Stimulated activated CD8-positive, alpha-beta memory T cell treated with anti-CD3 and anti-CD28 coated beads, Interleukin-12 subunit alpha, Interleukin-12 subunit beta, amount 100 ng/mL, for 24 hours (primary cell): ENCODE data around the gene NDUFAF7.
"Not testable (repeated sequence)": the region's sequence is repeated elsewhere in the genome, so short reads cannot be mapped to it uniquely, and the experiment has no call there.

Experiments
- DNase-seq: peaks from one replicate; pipeline ENCODE4 v3.0.0-alpha.2; 2020; ENCODE audit errors: extremely low read depth

The NDUFAF7 gene

GRCh38 chr2:37215250-37215649, 16.2 kb upstream of the NDUFAF7 start:
- DNase-seq = no peak

DNA sequence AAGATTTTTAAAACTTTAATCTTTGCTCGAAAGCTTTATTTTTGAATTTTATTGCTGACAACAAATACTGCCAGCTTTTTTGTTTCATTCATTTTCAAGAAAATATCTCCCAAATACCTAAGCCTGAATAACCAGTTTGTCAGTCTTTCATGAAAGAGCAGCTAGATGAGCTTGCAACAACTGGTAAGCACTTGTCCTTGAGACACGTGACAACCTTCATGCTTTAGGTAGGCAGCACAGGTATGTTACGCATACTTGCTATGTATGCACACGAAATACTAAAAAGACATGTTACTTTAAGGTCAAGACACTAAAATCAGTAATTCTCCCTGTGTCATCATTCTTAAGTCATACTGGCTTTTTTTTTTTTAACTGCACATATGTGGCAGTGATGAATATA, 12.4 kb upstream of the NDUFAF7 start:
- DNase-seq = no peak

GRCh38 chr2:37223131-37223530, 8.3 kb upstream of the NDUFAF7 start:
- no peak for DNase-seq

GRCh38 chr2:37224063-37224462, 7.4 kb upstream of the NDUFAF7 start:
- DNase-seq = no peak

GRCh38 chr2:37225129-37225528, 6.3 kb upstream of the NDUFAF7 start:
- DNase-seq = not testable (repeated sequence)

DNA sequence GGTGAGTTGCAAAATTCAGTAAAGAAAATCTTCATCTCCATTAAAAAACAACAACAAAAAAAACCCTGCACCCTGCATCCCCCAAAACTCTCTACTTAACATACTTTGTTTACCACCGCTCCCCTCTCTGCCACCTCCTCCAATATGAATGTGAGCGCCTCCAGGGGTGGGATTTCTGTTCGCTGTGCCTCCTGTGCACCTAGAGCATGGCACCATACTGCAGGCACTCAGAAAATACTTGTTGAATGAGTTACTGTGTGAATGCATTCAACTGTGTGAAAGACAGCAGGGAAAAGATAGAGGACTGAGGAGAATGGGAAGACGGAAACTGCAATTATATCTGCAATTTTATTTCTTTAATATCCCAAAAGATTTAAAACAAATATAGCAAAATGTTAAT, 4.6 kb upstream of the NDUFAF7 start:
- no peak for DNase-seq

GRCh38 chr2:37228788-37229187, 2.7 kb upstream of the NDUFAF7 start:
- no peak for DNase-seq

GRCh38 chr2:37230581-37230980, 877 bp upstream of the NDUFAF7 start:
- no peak for DNase-seq

DNA sequence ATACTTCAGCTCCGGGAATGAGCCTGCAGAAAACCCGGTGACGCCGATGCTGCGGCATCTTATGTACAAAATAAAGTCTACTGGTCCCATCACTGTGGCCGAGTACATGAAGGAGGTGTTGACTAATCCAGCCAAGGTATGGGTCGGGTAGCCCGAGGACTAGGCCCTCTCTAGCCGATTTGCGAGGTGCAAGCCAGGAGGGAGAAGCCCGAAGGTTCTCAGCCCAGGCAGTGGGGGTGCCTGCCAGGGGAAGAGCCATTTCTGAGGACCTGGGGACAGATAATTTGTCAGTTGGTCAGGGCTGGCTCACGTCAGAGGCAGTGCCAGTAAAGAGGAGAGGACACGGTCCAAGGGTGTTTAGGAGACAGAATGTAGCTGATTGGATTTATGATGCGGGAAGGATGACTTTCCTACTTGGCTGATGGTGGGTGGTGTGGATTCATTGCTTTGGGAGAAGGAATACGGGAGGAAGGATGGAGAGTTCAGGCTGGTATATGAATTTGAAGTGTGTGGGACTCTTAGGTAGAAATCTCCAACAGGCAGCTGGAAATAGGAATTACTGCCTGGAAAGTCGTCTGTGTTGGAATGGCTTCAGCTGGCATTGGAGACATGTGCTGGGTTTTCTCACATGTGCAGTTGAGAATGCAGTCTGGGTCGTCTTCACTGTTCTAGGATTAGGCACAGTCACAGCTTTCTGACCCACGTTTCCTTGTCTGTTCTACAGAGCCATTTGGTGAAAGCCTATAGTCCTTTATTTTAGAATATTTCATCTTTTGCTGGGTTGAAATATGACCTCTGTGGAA, 874 bp downstream of the NDUFAF7 start:
- DNase-seq = no peak

- DNase-seq = no peak
Observed at GRCh38 chr2:37243435-37243834, 12.0 kb downstream of the NDUFAF7 start.

DNA sequence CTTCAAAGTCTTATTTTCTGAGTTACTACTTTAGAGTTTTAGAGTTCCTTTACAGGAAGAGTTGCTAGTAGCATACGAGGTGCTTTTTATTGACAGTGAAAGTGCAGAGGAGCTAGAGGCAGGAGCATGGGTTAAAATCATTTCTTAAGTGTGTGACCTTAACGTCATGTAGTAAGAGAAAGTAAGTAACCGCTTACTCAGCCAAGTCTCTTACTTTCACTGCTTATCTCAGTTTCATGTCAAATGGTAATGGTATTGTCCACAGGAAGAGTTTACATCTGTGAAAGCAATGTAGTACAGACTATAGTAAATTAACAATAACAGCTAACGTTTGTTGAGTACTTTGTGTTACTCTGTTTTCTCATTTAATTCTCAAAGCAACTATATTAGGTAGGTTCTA, 12.6 kb downstream of the NDUFAF7 start:
- no peak for DNase-seq

GRCh38 chr2:37244755-37245154, 13.3 kb downstream of the NDUFAF7 start:
- no peak for DNase-seq

- no peak for DNase-seq
Observed at GRCh38 chr2:37246205-37246604, 14.7 kb downstream of the NDUFAF7 start.

DNA sequence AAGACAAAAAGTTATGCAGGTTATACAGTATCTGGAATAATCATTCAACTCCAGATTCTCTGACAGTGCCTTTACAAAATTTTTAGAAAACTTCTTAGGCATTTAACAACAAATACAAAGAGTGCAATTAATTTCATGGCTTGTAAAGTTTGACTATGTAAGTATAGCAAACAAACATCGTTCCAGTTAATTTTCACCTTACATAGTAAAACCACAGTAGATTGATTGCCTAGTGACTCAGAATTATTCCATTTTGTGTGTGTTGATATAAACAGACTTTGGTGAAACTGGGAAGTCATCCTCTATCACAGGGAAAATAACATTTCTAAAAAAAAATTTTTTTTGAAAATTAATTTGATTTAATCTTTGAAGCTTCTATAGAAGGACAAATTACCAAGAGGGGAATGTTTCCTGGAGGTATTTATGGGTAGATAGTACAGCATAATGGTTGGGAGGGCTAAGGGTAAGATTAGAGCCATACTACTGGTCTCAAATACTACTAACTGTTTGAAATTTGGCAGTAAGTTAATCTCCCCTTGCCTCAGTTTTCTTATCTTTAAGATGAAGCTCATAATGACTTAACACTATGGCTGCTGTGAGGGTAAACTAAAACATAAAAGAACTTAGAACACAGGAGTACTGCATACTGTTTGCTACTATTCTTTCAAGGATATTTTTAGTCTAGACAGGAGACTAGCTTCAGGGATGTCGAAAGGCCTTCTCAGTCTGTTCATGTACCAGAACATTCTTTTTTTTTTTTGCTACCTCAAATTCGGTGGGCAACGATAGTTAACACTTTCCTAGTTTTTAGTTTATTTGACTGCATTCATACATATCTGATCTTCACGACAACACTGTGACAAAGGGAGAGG, 19.6 kb downstream of the NDUFAF7 start:
- no peak for DNase-seq

GRCh38 chr2:37262522-37262921, 31.1 kb downstream of the NDUFAF7 start:
- DNase-seq = no peak

GRCh38 chr2:37263839-37264238, 32.4 kb downstream of the NDUFAF7 start:
- DNase-seq = no peak

DNA sequence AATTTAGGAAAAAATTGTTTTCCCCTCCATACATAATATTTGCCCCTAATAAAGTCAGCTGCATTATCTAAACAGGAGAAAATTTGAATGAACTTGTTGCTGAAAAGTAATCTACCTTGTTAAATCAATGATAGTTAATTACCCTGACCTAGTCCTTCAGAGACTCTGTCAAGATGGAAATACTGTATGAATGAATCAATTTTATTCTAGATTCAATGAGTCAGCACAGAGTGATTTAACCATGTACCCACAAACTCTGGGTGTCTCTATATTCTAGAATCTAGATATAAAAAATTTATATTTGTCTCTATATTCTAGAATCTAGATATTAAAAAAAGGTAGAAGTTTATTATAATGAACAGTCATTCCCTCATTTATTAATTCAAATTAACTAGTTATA, 36.2 kb downstream of the NDUFAF7 start:
- no peak for DNase-seq

GRCh38 chr2:37268111-37268510, 36.7 kb downstream of the NDUFAF7 start:
- no peak for DNase-seq

GRCh38 chr2:37271376-37272067, 40.1 kb downstream of the NDUFAF7 start:
- DNase-seq = no peak

GRCh38 chr2:37274359-37274965, 43.0 kb downstream of the NDUFAF7 start:
- DNase-seq = no peak

DNA sequence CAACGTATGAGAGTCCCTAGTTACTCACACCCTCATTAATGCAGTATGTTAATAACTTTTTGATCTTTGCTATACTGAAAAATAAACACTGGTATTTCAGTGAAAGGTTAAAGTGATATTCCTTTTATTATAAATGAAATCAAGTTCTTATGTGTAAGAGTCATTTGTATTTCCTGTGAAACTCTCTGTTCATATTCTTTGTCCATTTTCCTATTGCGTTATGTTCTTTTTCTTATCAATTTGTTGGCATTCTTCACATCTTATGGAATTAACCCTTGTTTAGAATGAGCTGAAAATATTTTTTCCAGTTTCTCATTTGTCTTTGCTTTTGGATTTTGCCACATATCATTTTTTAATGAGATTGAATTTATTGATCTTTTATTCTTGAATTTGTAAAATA, 44.8 kb downstream of the NDUFAF7 start:
- DNase-seq = no peak

- DNase-seq = no peak
Observed at GRCh38 chr2:37281916-37282315, 50.5 kb downstream of the NDUFAF7 start.
